HepG2 (cell line): Measurements from ENCODE around the gene RANBP3. TPM values are rescaled to one million over a fixed set of nuclear protein-coding genes. Genes with fewer than 3 reads are reported as not detected.
A peak's percentile ranks its signal among the peaks of the same experiment; 100 is the strongest.

Experiments
- ATAC-seq: fragments of 200-7000 bp; cut with Tn5 transposase; 3 replicates; pipeline ENCODE4 v1.9.1; 2020; ENCODE audit warnings: mild to moderate bottlenecking, moderate library complexity
- BruUV-seq: library from RNA; stranded (reverse); fragments of 400-500 nt; replicated peaks from 2 replicates; lab custom pipeline; 2021; lab: Mats Ljungman, UMichigan
- CTCF ChIA-PET: fragments of 300-600 bp; formaldehyde crosslinking; extraction: SDS; loops from one replicate; lab custom pipeline; 2021; ENCODE audit warnings: low total read pairs, inconsistent platforms, low intra/inter-chr PET ratio; lab: Yijun Ruan, JAX
- POLR2A ChIA-PET: fragments of 350-600 bp; sonication (Branson Sonifier 250); formaldehyde crosslinking; loops from one replicate; lab custom pipeline; 2020; ENCODE audit warnings: antibody characterized with exemption, inconsistent platforms; lab: Yijun Ruan, JAX
- DNase-seq: peaks from one replicate; pipeline ENCODE4 v3.0.0-alpha.2; 2015; ENCODE audit warnings: low spot score
- FAIRE-seq: peaks from 3 replicates; lab custom pipeline; 2011; peaks lifted over from hg19 to GRCh38; lab: Jason Lieb, UNC
- H2AFZ ChIP-seq: one replicate; pipeline ENCODE4 v1.6.1; 2011; ENCODE audit warnings: low read length, inconsistent platforms
- H3K27ac ChIP-seq: fragments of 300-600 bp; 3 replicates; pipeline ENCODE4 v1.8.0; 2011; ENCODE audit warnings: mixed run types, mild to moderate bottlenecking, mixed read lengths, low read length, inconsistent platforms; ENCODE audit not compliant: insufficient read depth; ENCODE audit errors: extremely low read length
- H3K27me3 ChIP-seq, 2 experiments: fragments of 200-600 bp in 1 of 2; 2 replicates in 1 of 2; 3 replicates in 1 of 2; pipeline versions ENCODE4 v1.6.0 to v1.8.0; 2011; ENCODE audit warnings: low read length in 2 of 2, mild to moderate bottlenecking in 2 of 2, moderate library complexity in 2 of 2, inconsistent platforms in 1 of 2; ENCODE audit not compliant: insufficient read depth in 2 of 2, control insufficient read depth in 1 of 2
- H3K36me3 ChIP-seq, 2 experiments: fragments of 200-600 bp in 1 of 2; replicated peaks in 1 of 2; 2 replicates in 1 of 2; 3 replicates in 1 of 2; pipeline versions ENCODE4 v1.5.1 to v1.8.0; 2011; ENCODE audit warnings: low read length in 2 of 2, inconsistent platforms in 1 of 2; ENCODE audit not compliant: insufficient read depth in 2 of 2, control insufficient read depth in 1 of 2
- H3K4me1 ChIP-seq: 2 replicates; pipeline ENCODE4 v1.5.1; 2012; ENCODE audit warnings: low read length, inconsistent platforms; ENCODE audit not compliant: insufficient read depth
- H3K4me2 ChIP-seq: 2 replicates; pipeline ENCODE4 v1.6.0; 2011; ENCODE audit warnings: low read depth, low read length, inconsistent platforms
- H3K4me3 ChIP-seq, 3 experiments: fragments of 200-600 bp in 1 of 3; sonication (generic), shearing (Covaris generic) in 1 of 3; replicated peaks in 1 of 3; 2 replicates each; pipeline ENCODE4 v1.5.1; 2011 to 2016; ENCODE audit warnings: low read length in 3 of 3, inconsistent platforms in 2 of 3, low read depth in 2 of 3, mild to moderate bottlenecking in 2 of 3, control low read depth in 1 of 3, mixed read lengths in 1 of 3; ENCODE audit not compliant: insufficient read depth in 1 of 3
- H3K79me2 ChIP-seq: one replicate; pipeline ENCODE4 v1.6.1; 2011; ENCODE audit warnings: low read length, inconsistent platforms; ENCODE audit not compliant: insufficient read depth
- H3K9ac ChIP-seq: 2 replicates; pipeline ENCODE4 v1.6.0; 2011; ENCODE audit warnings: mild to moderate bottlenecking, low read depth, low read length, inconsistent platforms; ENCODE audit not compliant: insufficient read depth
- H3K9me3 ChIP-seq: 2 replicates; pipeline ENCODE4 v1.5.1; 2012; ENCODE audit warnings: mild to moderate bottlenecking, low read length
- H4K20me1 ChIP-seq: 2 replicates; pipeline ENCODE4 v1.6.0; 2011; ENCODE audit warnings: inconsistent platforms, mild to moderate bottlenecking, low read length, moderate library complexity; ENCODE audit not compliant: insufficient read depth
- ATF7 ChIP-seq, 2 experiments: fragments of 450-650 bp in 1 of 2; sonication (generic) in 1 of 2; formaldehyde crosslinking in 1 of 2; IDR thresholded peaks; 2 replicates each; pipeline versions ENCODE4 v1.4.0 to v1.6.1; 2016 to 2020; ENCODE audit warnings: antibody characterized with exemption in 1 of 2, mild to moderate bottlenecking in 1 of 2, missing genetic modification reagents in 1 of 2
- CREB1 ChIP-seq, 2 experiments: fragments of 450-650 bp in 1 of 2; IDR thresholded peaks; 2 replicates each; pipeline ENCODE4 v1.6.1; 2016 to 2017; ENCODE audit warnings: control low read depth in 1 of 2, mild to moderate bottlenecking in 1 of 2, missing compliant biosample characterization in 1 of 2, missing genetic modification characterization in 1 of 2
- FOXC1 ChIP-seq: sonication (generic); formaldehyde crosslinking; IDR thresholded peaks from 2 replicates; pipeline ENCODE4 v1.8.0; 2022; ENCODE audit warnings: mild to moderate bottlenecking, missing genetic modification reagents, borderline replicate concordance
- ZNF12 ChIP-seq: sonication (generic); formaldehyde crosslinking; IDR thresholded peaks from 2 replicates; pipeline ENCODE4 v1.5.0; 2020; ENCODE audit warnings: missing genetic modification reagents
- ZNF563 ChIP-seq: sonication (generic); formaldehyde crosslinking; IDR thresholded peaks from 2 replicates; pipeline ENCODE4 v1.8.0; 2022; ENCODE audit warnings: mild to moderate bottlenecking, moderate library complexity, missing genetic modification reagents
- WGBS: methylation state at CpG from one replicate; pipeline ENCODE4 v1.1.6; 2017; ENCODE audit warnings: low lambda C conversion rate; 5-methylcytosine and 5-hydroxymethylcytosine counted together
- in situ Hi-C: cut with HindIII; loops from 2 replicates; pipeline ENCODE4 v1.10.0; 2017; ENCODE audit warnings: low pct_unique_long_range_greater_than_20kb; ENCODE audit not compliant: extremely low pct_ligation_motif_present
- intact Hi-C: fragments of 100-400 bp; cut with micrococcal nuclease; formaldehyde crosslinking; loops from one replicate; pipeline ENCODE4 v1.10.0; 2022; ENCODE audit not compliant: unreplicated experiment
- polyA plus RNA-seq, 8 experiments: library from polyadenylated mRNA; depleted of rRNA in 3 of 8; stranded (reverse) in 7 of 8; unstranded in 1 of 8; fragments of >200 nt; fragmentation: Illumina TruSeq in 4 of 8; extraction: Trizol in 4 of 8; gene quantifications; 2 replicates each; pipeline versions ENCODE4 v1.2.1 to v1.2.3, GENCODE V29; 2011 to 2016; ENCODE audit warnings: low read depth in 4 of 8, missing spikeins in 1 of 8, mixed read lengths in 1 of 8; ENCODE audit not compliant: insufficient read depth in 1 of 8
- total RNA-seq, 5 experiments: library from RNA; depleted of rRNA; stranded (reverse); fragments of >200 nt; fragmentation: Illumina TruSeq; extraction: Trizol; gene quantifications; 2 replicates each; pipeline ENCODE4 v1.2.3, GENCODE V29; 2016; ENCODE audit warnings: low read depth in 1 of 5

RANBP3 gene
- total and polyA plus RNA-seq, 2 of the 13 experiments (the other 11 are each of a cell fraction or from before 2014, with no cell fraction given), result 39.5 to 149 TPM

- in situ Hi-C loops, result loop anchor here (5.0 kb wide), 2 partner anchors 36 to 221 kb away; no protein-coding TSS in a partner anchor
- H3K4me3 ChIP-seq, result peak overlapping the region in 1 of 3 experiments; percentile 38; a peak in 1 of 6 replicates
- BruUV-seq, result no TSS peak
- H3K9ac ChIP-seq, result peak overlapping the region; percentile 25; the same call in 1 of the 2 replicates
- ChIA-PET CTCF (interaction anchor here (1.2 to 3.8 kb wide), 4 partner anchors 26 to 219 kb away, joined by 7 to 49 read pairs (median 11); no protein-coding TSS in a partner anchor), POLR2A (interaction anchor here (1.1 to 1.6 kb wide), 3 partner anchors 36 to 219 kb away, joined by 3 to 6 read pairs (median 5); no protein-coding TSS in a partner anchor)
- no peak overlapping the region for H3K27ac ChIP-seq
- intact Hi-C loops, result loop anchor here (10.0 kb wide), 1 partner anchor 218 kb away; the partner anchor contains the start of gene NRTN
- H4K20me1 ChIP-seq, result no peaks in the 10 kb centered on the region
- WGBS, result 41% methylated on average over 19 of the region's 21 CpGs
- peaks cover 4 to 31% of the 10 kb centered on the region in 2 experiments for H3K27me3 ChIP-seq
- FAIRE-seq, result no peak
- no peaks in the 10 kb centered on the region for H3K9me3 ChIP-seq
- TF ChIP-seq CREB1 (IDR thresholded peaks at IDR 0.05), result peak; percentile 89
- no peak for TF ChIP-seq CREB1 (CRISPR knock-in tag; IDR thresholded peaks at IDR 0.05)
- peak; percentile 5; the same call in 1 of the 2 replicates for TF ChIP-seq ZNF563
- no peak for TF ChIP-seq ZNF12 (CRISPR knock-in tag)
- TF ChIP-seq ATF7 (IDR thresholded peaks at IDR 0.05), result peak; percentile 27; the same call in 1 of the 2 replicates
- no peak for TF ChIP-seq ATF7 (CRISPR knock-in tag; IDR thresholded peaks at IDR 0.05)
- 0 out of 2 replicates have a peak, but pooled peaks have one; percentile 9 for TF ChIP-seq FOXC1 (CRISPR knock-in tag)
- TF ChIP-seq, all 625 proteins: peak for 4
- Histone ChIP-seq H2AFZ (no peak overlapping the region), H3K4me2 (peak overlapping the region; percentile 96), H3K79me2 (no peaks in the 10 kb centered on the region), H3K4me1 (peaks cover 49% of the 10 kb centered on the region), H3K36me3 (no peaks in the 10 kb centered on the region)
- DNase-seq (no peak), ATAC-seq (no peak)
These were observed 45.2 kb upstream of the RANBP3 start for GRCh38 chr19:6023085-6023682.
